H9 (cell line): ENCODE data around the gene SCLY. TPM values are rescaled to one million over a fixed set of nuclear protein-coding genes. Genes with fewer than 3 reads are reported as not detected.

Experiments used
- DNase-seq: peaks from one replicate; pipeline ENCODE4 v3.0.0-alpha.2; 2017
- H2AFZ ChIP-seq: one replicate; pipeline ENCODE4 v1.6.1; 2013; ENCODE audit warnings: mild to moderate bottlenecking, low read length, control low read depth, moderate library complexity
- H2AK5ac ChIP-seq: 2 replicates; pipeline ENCODE4 v1.6.1; 2013; ENCODE audit warnings: low read length, control low read depth, mixed read lengths; ENCODE audit not compliant: insufficient read length
- H2BK120ac ChIP-seq: one replicate; pipeline ENCODE4 v1.6.1; 2013; ENCODE audit warnings: low read depth, mild to moderate bottlenecking, low read length, control low read depth, inconsistent platforms; ENCODE audit not compliant: poor library complexity, severe bottlenecking
- H2BK12ac ChIP-seq: 2 replicates; pipeline ENCODE4 v1.6.1; 2013; ENCODE audit warnings: low read length, control low read depth, mixed read lengths, low read depth; ENCODE audit not compliant: insufficient read length
- H2BK15ac ChIP-seq: 2 replicates; pipeline ENCODE4 v1.6.1; 2013; ENCODE audit warnings: low read depth, low read length, control low read depth
- H2BK20ac ChIP-seq: one replicate; pipeline ENCODE4 v1.6.1; 2013; ENCODE audit warnings: low read depth, mild to moderate bottlenecking, low read length, control low read depth, inconsistent platforms; ENCODE audit not compliant: poor library complexity, severe bottlenecking
- H2BK5ac ChIP-seq: 2 replicates; pipeline ENCODE4 v1.6.1; 2013; ENCODE audit warnings: low read length, control low read depth, mixed read lengths; ENCODE audit not compliant: insufficient read length
- H3K14ac ChIP-seq: 2 replicates; pipeline ENCODE4 v1.6.1; 2013; ENCODE audit warnings: low read length, control low read depth; ENCODE audit not compliant: insufficient read depth
- H3K18ac ChIP-seq: 2 replicates; pipeline ENCODE4 v1.6.1; 2013; ENCODE audit warnings: low read depth, mild to moderate bottlenecking, mixed read lengths, low read length, control low read depth; ENCODE audit not compliant: insufficient read length
- H3K23ac ChIP-seq: 2 replicates; pipeline ENCODE4 v1.6.1; 2013; ENCODE audit warnings: low read length, control low read depth, mixed read lengths, low read depth; ENCODE audit not compliant: insufficient read length
- H3K23me2 ChIP-seq: 2 replicates; pipeline ENCODE4 v1.6.1; 2013; ENCODE audit warnings: low read depth, mild to moderate bottlenecking, mixed read lengths, low read length, control low read depth; ENCODE audit not compliant: insufficient read length, poor library complexity, severe bottlenecking
- H3K27ac ChIP-seq: 2 replicates; pipeline ENCODE4 v1.5.1; 2013; ENCODE audit warnings: low read length, control low read depth, mixed read lengths, low read depth; ENCODE audit not compliant: insufficient read length
- H3K27me3 ChIP-seq: 2 replicates; pipeline ENCODE4 v1.6.1; 2013; ENCODE audit warnings: low read length, control low read depth, inconsistent platforms; ENCODE audit not compliant: insufficient read depth
- H3K4ac ChIP-seq: 2 replicates; pipeline ENCODE4 v1.6.1; 2013; ENCODE audit warnings: low read depth, mild to moderate bottlenecking, control low read depth, inconsistent platforms, low read length, moderate library complexity
- H3K4me1 ChIP-seq: 2 replicates; pipeline ENCODE4 v1.6.1; 2013; ENCODE audit warnings: low read length, control low read depth, inconsistent platforms; ENCODE audit not compliant: insufficient read depth
- H3K4me2 ChIP-seq: 2 replicates; pipeline ENCODE4 v1.6.1; 2013; ENCODE audit warnings: low read length, control low read depth, mixed read lengths; ENCODE audit not compliant: insufficient read length, insufficient read depth
- H3K56ac ChIP-seq: 2 replicates; pipeline ENCODE4 v1.6.1; 2013; ENCODE audit warnings: low read depth, mild to moderate bottlenecking, mixed read lengths, low read length, control low read depth; ENCODE audit not compliant: insufficient read length
- H3K79me1 ChIP-seq: 2 replicates; pipeline ENCODE4 v1.6.1; 2013; ENCODE audit warnings: low read depth, mild to moderate bottlenecking, moderate library complexity, low read length, control low read depth, inconsistent platforms; ENCODE audit not compliant: insufficient read depth, poor library complexity, severe bottlenecking
- H3K79me2 ChIP-seq: 2 replicates; pipeline ENCODE4 v1.6.1; 2013; ENCODE audit warnings: low read length, control low read depth, inconsistent platforms; ENCODE audit not compliant: insufficient read depth
- H3K9ac ChIP-seq: 2 replicates; pipeline ENCODE4 v1.6.1; 2013; ENCODE audit warnings: low read length, control low read depth, mixed read lengths; ENCODE audit not compliant: insufficient read length; ENCODE audit errors: extremely low read depth
- H3K9me3 ChIP-seq: one replicate; pipeline ENCODE4 v1.6.1; 2013; ENCODE audit warnings: low read depth, low read length, inconsistent platforms; ENCODE audit not compliant: control insufficient read depth
- H3T11ph ChIP-seq: one replicate; pipeline ENCODE4 v1.6.1; 2013; ENCODE audit warnings: mild to moderate bottlenecking, low read length, control low read depth, inconsistent platforms
- H4K20me1 ChIP-seq: one replicate; pipeline ENCODE4 v1.6.1; 2013; ENCODE audit not compliant: control insufficient read depth, insufficient read length, insufficient read depth
- H4K5ac ChIP-seq: 2 replicates; pipeline ENCODE4 v1.6.1; 2013; ENCODE audit warnings: low read depth, mild to moderate bottlenecking, mixed read lengths, low read length, control low read depth; ENCODE audit not compliant: insufficient read length
- H4K8ac ChIP-seq: replicated peaks from 2 replicates; pipeline ENCODE4 v1.6.1; 2013; ENCODE audit warnings: low read length, control low read depth, mixed read lengths, low read depth; ENCODE audit not compliant: insufficient read length
- H4K91ac ChIP-seq: 2 replicates; pipeline ENCODE4 v1.6.1; 2013; ENCODE audit warnings: low read depth, mild to moderate bottlenecking, moderate library complexity, mixed read lengths, low read length, control low read depth; ENCODE audit not compliant: insufficient read length
- H3K27ac Mint-ChIP-seq, 3 experiments: 2 replicates in 2 of 3; 3 replicates in 1 of 3; pipeline ENCODE4 v1.8.0; 2020 to 2021; ENCODE audit warnings: mixed read lengths in 3 of 3, mild to moderate bottlenecking in 1 of 3, moderate library complexity in 1 of 3
- H3K27me3 Mint-ChIP-seq: 2 replicates; pipeline ENCODE4 v1.8.0; 2021; ENCODE audit warnings: low read depth, mild to moderate bottlenecking, moderate library complexity, mixed read lengths
- H3K36me3 Mint-ChIP-seq, 3 experiments: 2 replicates in 2 of 3; 3 replicates in 1 of 3; pipeline ENCODE4 v1.8.0; 2020 to 2021; ENCODE audit warnings: low read depth in 3 of 3, mixed read lengths in 3 of 3; ENCODE audit not compliant: insufficient read depth in 1 of 3
- H3K4me1 Mint-ChIP-seq, 2 experiments: 2 replicates each; pipeline ENCODE4 v1.8.0; 2020; ENCODE audit warnings: mixed read lengths in 2 of 2
- H3K4me3 Mint-ChIP-seq, 2 experiments: 2 replicates in 1 of 2; 3 replicates in 1 of 2; pipeline ENCODE4 v1.8.0; 2020 to 2021; ENCODE audit warnings: mild to moderate bottlenecking in 2 of 2, mixed read lengths in 2 of 2, moderate library complexity in 1 of 2
- H3K9me3 Mint-ChIP-seq, 2 experiments: 2 replicates in 1 of 2; 3 replicates in 1 of 2; pipeline ENCODE4 v1.8.0; 2020; ENCODE audit warnings: mild to moderate bottlenecking in 2 of 2, mixed read lengths in 2 of 2, moderate library complexity in 1 of 2
- WGBS: extraction: QIAGEN DNeasy Blood & Tissue Kit; methylation state at CpG from one replicate; pipeline ENCODE4 v1.1.7; 2013; ENCODE audit warnings: missing lambda C conversion rate, low lambda C conversion rate, mixed read lengths; ENCODE audit not compliant: insufficient read length; ENCODE audit errors: extremely low coverage; 5-methylcytosine and 5-hydroxymethylcytosine counted together
- total RNA-seq: library from RNA; stranded (reverse); gene quantifications from 2 replicates; pipeline ENCODE4 v1.2.1, GENCODE V29; 2021
- TF ChIP-seq, protein P1 (sequence below): fragments of 200-600 bp; sonication (generic); conservative IDR thresholded peaks from 3 replicates; pipeline ENCODE4 v1.8.0; 2021; ENCODE audit warnings: antibody characterized with exemption, mild to moderate bottlenecking

The SCLY gene
- total RNA-seq, 1 experiment from 2014 or later, result 55.3 TPM

- DNase-seq, result no peak
- Mint-ChIP-seq H3K27ac (peak overlapping the region in 1 of 3 experiments; percentile 85; a peak in 1 of 7 replicates), H3K27me3 (no peaks in the 10 kb centered on the region; the same call in 1 of the 2 replicates), H3K4me3 (no peak overlapping the region), H3K36me3 (no peaks in the 10 kb centered on the region), H3K4me1 (no peaks in the 10 kb centered on the region), H3K9me3 (no peaks in the 10 kb centered on the region)
- H4K8ac ChIP-seq, result no peak overlapping the region
- H3K18ac ChIP-seq, result no peak overlapping the region
- no peak overlapping the region for H2BK120ac ChIP-seq
- no peak overlapping the region for H3T11ph ChIP-seq
- no peak overlapping the region for H3K4ac ChIP-seq
- no peak overlapping the region for H2BK12ac ChIP-seq
- no CpG with 5 or more reads among the region's 13 CpGs for WGBS
- no peak overlapping the region for H2BK5ac ChIP-seq
- H4K20me1 ChIP-seq, result peaks cover 2% of the 10 kb centered on the region
- H3K27ac ChIP-seq, result no peak overlapping the region
- H3K14ac ChIP-seq, result no peak overlapping the region
- H3K23ac ChIP-seq, result no peak overlapping the region
- no peak overlapping the region for H4K5ac ChIP-seq
- H3K79me2 ChIP-seq, result no peaks in the 10 kb centered on the region
- H3K23me2 ChIP-seq, result no peaks in the 10 kb centered on the region
- no peak overlapping the region for H3K9ac ChIP-seq
- no peaks in the 10 kb centered on the region for H3K4me1 ChIP-seq
- H3K9me3 ChIP-seq, result no peaks in the 10 kb centered on the region
- H3K56ac ChIP-seq, result no peak overlapping the region
- no peak overlapping the region for H2AFZ ChIP-seq
- H3K4me2 ChIP-seq, result no peak overlapping the region
- H3K27me3 ChIP-seq, result no peaks in the 10 kb centered on the region
- no peak overlapping the region for H2BK15ac ChIP-seq
- H4K91ac ChIP-seq, result no peak overlapping the region
- TF ChIP-seq, protein P1, sequence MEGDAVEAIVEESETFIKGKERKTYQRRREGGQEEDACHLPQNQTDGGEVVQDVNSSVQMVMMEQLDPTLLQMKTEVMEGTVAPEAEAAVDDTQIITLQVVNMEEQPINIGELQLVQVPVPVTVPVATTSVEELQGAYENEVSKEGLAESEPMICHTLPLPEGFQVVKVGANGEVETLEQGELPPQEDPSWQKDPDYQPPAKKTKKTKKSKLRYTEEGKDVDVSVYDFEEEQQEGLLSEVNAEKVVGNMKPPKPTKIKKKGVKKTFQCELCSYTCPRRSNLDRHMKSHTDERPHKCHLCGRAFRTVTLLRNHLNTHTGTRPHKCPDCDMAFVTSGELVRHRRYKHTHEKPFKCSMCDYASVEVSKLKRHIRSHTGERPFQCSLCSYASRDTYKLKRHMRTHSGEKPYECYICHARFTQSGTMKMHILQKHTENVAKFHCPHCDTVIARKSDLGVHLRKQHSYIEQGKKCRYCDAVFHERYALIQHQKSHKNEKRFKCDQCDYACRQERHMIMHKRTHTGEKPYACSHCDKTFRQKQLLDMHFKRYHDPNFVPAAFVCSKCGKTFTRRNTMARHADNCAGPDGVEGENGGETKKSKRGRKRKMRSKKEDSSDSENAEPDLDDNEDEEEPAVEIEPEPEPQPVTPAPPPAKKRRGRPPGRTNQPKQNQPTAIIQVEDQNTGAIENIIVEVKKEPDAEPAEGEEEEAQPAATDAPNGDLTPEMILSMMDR, result no peak
- no peak overlapping the region for H2BK20ac ChIP-seq
- no peaks in the 10 kb centered on the region for H3K79me1 ChIP-seq
- H2AK5ac ChIP-seq, result no peak overlapping the region
Measured at GRCh38 chr2:238137885-238138284, 77.1 kb downstream of the SCLY start.
